DOHH2 (cell line): ENCODE data around the gene LCN10.

Experiments
- CTCF ChIP-seq: fragments of 200-600 bp; sonication (generic); IDR thresholded peaks from one replicate; pipeline ENCODE4 v1.5.1; 2014; ENCODE audit warnings: antibody characterized with exemption, mild to moderate bottlenecking, low read depth, low read length; ENCODE audit not compliant: poor library complexity, severe bottlenecking
- EZH2phosphoT487 ChIP-seq: fragments of 200-600 bp; sonication (generic); IDR thresholded peaks from 2 replicates; pipeline ENCODE4 v1.6.1; 2017; ENCODE audit warnings: borderline replicate concordance, mild to moderate bottlenecking, antibody characterized with exemption, low read length, moderate library complexity, mixed read lengths

- TF ChIP-seq CTCF (peak; percentile 49), EZH2phosphoT487 (no peak)
These were observed 48.4 kb downstream of the LCN10 start for GRCh38 chr9:136694163-136694871.
